C4-2B (cell line): Measurements from ENCODE around the gene ZG16.

ENCODE experiments used
- ZFX ChIP-seq: fragments of 450-650 bp; IDR thresholded peaks from 2 replicates; pipeline ENCODE4 v1.6.1; 2017
- TF ChIP-seq, protein P1 (sequence below): fragments of 450-650 bp; conservative IDR thresholded peaks from 2 replicates; pipeline ENCODE4 v1.5.1; 2017; ENCODE audit warnings: mild to moderate bottlenecking

DNA sequence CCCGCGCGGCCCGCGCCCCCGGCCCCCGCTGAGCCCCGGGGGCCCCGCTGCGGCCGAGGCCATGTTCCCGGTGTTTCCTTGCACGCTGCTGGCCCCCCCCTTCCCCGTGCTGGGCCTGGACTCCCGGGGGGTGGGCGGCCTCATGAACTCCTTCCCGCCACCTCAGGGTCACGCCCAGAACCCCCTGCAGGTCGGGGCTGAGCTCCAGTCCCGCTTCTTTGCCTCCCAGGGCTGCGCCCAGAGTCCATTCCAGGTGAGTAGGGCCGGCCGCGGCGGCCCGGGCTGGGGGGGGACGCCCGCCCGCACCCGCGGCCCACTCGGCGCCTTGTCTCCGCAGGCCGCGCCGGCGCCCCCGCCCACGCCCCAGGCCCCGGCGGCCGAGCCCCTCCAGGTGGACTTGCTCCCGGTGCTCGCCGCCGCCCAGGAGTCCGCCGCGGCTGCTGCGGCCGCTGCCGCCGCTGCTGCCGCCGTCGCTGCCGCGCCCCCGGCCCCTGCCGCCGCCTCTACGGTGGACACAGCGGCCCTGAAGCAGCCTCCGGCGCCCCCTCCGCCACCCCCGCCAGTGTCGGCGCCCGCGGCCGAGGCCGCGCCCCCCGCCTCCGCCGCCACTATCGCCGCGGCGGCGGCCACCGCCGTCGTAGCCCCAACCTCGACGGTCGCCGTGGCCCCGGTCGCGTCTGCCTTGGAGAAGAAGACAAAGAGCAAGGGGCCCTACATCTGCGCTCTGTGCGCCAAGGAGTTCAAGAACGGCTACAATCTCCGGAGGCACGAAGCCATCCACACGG is 28.8 kb downstream of the ZG16 start:
- TF ChIP-seq, protein P1, sequence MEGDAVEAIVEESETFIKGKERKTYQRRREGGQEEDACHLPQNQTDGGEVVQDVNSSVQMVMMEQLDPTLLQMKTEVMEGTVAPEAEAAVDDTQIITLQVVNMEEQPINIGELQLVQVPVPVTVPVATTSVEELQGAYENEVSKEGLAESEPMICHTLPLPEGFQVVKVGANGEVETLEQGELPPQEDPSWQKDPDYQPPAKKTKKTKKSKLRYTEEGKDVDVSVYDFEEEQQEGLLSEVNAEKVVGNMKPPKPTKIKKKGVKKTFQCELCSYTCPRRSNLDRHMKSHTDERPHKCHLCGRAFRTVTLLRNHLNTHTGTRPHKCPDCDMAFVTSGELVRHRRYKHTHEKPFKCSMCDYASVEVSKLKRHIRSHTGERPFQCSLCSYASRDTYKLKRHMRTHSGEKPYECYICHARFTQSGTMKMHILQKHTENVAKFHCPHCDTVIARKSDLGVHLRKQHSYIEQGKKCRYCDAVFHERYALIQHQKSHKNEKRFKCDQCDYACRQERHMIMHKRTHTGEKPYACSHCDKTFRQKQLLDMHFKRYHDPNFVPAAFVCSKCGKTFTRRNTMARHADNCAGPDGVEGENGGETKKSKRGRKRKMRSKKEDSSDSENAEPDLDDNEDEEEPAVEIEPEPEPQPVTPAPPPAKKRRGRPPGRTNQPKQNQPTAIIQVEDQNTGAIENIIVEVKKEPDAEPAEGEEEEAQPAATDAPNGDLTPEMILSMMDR = no peak
- TF ChIP-seq ZFX = peak; percentile 63
